HG02852 (cell line): ENCODE data around the gene SH3RF1.
"Not testable (repeated sequence)": the region's sequence is repeated elsewhere in the genome, so short reads cannot be mapped to it uniquely, and the experiment has no call there.

Source experiments
- ATAC-seq: cut with Tn5 transposase; IDR thresholded peaks from one replicate; pipeline ENCODE4 v1.9.1; 2021; ENCODE audit warnings: mild to moderate bottlenecking, moderate library complexity; ENCODE audit not compliant: unreplicated experiment

SH3RF1 gene

GRCh38 chr4:169270810-169271691 is at the start of gene SH3RF1:
Gene SH3RF1 (minus strand): TSS chr4:169270956. CDS start chr4:169269212, 1,744 bp downstream.
- ATAC-seq: peak; percentile 59

- ATAC-seq: no peak
Observed at GRCh38 chr4:169315530-169316343, 45.0 kb upstream of the SH3RF1 start.

GRCh38 chr4:169314906-169315305 is 44.1 kb upstream of the SH3RF1 start:
- no peak for ATAC-seq

- no peak for ATAC-seq
Observed at GRCh38 chr4:169313732-169314131, 43.0 kb upstream of the SH3RF1 start.

GRCh38 chr4:169312690-169313422 is 42.1 kb upstream of the SH3RF1 start:
- ATAC-seq: no peak

- ATAC-seq: peak; percentile 90
Observed at GRCh38 chr4:169311643-169312365, 41.0 kb upstream of the SH3RF1 start.

- ATAC-seq: no peak
Observed at GRCh38 chr4:169309326-169309967, 38.7 kb upstream of the SH3RF1 start.

- no peak for ATAC-seq
Observed at GRCh38 chr4:169307576-169307975, 36.8 kb upstream of the SH3RF1 start.

- ATAC-seq: no peak
Observed at GRCh38 chr4:169305651-169306050, 34.9 kb upstream of the SH3RF1 start.

GRCh38 chr4:169305173-169305572 is 34.4 kb upstream of the SH3RF1 start:
- no peak for ATAC-seq

- peak; percentile 30 for ATAC-seq
Observed at GRCh38 chr4:169295822-169296221, 25.1 kb upstream of the SH3RF1 start.

GRCh38 chr4:169293343-169294176 is 22.8 kb upstream of the SH3RF1 start:
- ATAC-seq: peak; percentile 89

- not testable (repeated sequence) for ATAC-seq
Observed at GRCh38 chr4:169287983-169288382, 17.2 kb upstream of the SH3RF1 start.

GRCh38 chr4:169286562-169287301 is 16.0 kb upstream of the SH3RF1 start:
- ATAC-seq: no peak

GRCh38 chr4:169283114-169283509 is 12.4 kb upstream of the SH3RF1 start:
- no peak for ATAC-seq

- ATAC-seq: no peak
Observed at GRCh38 chr4:169282429-169283113, 11.8 kb upstream of the SH3RF1 start.

GRCh38 chr4:169279108-169279507 is 8.4 kb upstream of the SH3RF1 start:
- ATAC-seq: no peak

GRCh38 chr4:169278624-169279023 is 7.9 kb upstream of the SH3RF1 start:
- ATAC-seq: no peak
